HepG2 (cell line): ENCODE measurements around the gene TSPAN15. TPM values are rescaled to one million over a fixed set of nuclear protein-coding genes. Genes with fewer than 3 reads are reported as not detected.
A peak's percentile ranks its signal among the peaks of the same experiment; 100 is the strongest.

Source experiments
- ATAC-seq: fragments of 200-7000 bp; cut with Tn5 transposase; 3 replicates; pipeline ENCODE4 v1.9.1; 2020; ENCODE audit warnings: mild to moderate bottlenecking, moderate library complexity
- BruUV-seq: library from RNA; stranded (reverse); fragments of 400-500 nt; replicated peaks from 2 replicates; lab custom pipeline; 2021; lab: Mats Ljungman, UMichigan
- CTCF ChIA-PET: fragments of 300-600 bp; formaldehyde crosslinking; extraction: SDS; loops from one replicate; lab custom pipeline; 2021; ENCODE audit warnings: low total read pairs, inconsistent platforms, low intra/inter-chr PET ratio; lab: Yijun Ruan, JAX
- POLR2A ChIA-PET: fragments of 350-600 bp; sonication (Branson Sonifier 250); formaldehyde crosslinking; loops from one replicate; lab custom pipeline; 2020; ENCODE audit warnings: antibody characterized with exemption, inconsistent platforms; lab: Yijun Ruan, JAX
- DNase-seq: peaks from one replicate; pipeline ENCODE4 v3.0.0-alpha.2; 2015; ENCODE audit warnings: low spot score
- FAIRE-seq: peaks from 3 replicates; lab custom pipeline; 2011; peaks lifted over from hg19 to GRCh38; lab: Jason Lieb, UNC
- H2AFZ ChIP-seq: one replicate; pipeline ENCODE4 v1.6.1; 2011; ENCODE audit warnings: low read length, inconsistent platforms
- H3K27ac ChIP-seq: fragments of 300-600 bp; 3 replicates; pipeline ENCODE4 v1.8.0; 2011; ENCODE audit warnings: mixed run types, mild to moderate bottlenecking, mixed read lengths, low read length, inconsistent platforms; ENCODE audit not compliant: insufficient read depth; ENCODE audit errors: extremely low read length
- H3K27me3 ChIP-seq, 2 experiments: fragments of 200-600 bp in 1 of 2; 2 replicates in 1 of 2; 3 replicates in 1 of 2; pipeline versions ENCODE4 v1.6.0 to v1.8.0; 2011; ENCODE audit warnings: low read length in 2 of 2, mild to moderate bottlenecking in 2 of 2, moderate library complexity in 2 of 2, inconsistent platforms in 1 of 2; ENCODE audit not compliant: insufficient read depth in 2 of 2, control insufficient read depth in 1 of 2
- H3K36me3 ChIP-seq, 2 experiments: fragments of 200-600 bp in 1 of 2; replicated peaks in 1 of 2; 2 replicates in 1 of 2; 3 replicates in 1 of 2; pipeline versions ENCODE4 v1.5.1 to v1.8.0; 2011; ENCODE audit warnings: low read length in 2 of 2, inconsistent platforms in 1 of 2; ENCODE audit not compliant: insufficient read depth in 2 of 2, control insufficient read depth in 1 of 2
- H3K4me1 ChIP-seq: 2 replicates; pipeline ENCODE4 v1.5.1; 2012; ENCODE audit warnings: low read length, inconsistent platforms; ENCODE audit not compliant: insufficient read depth
- H3K4me2 ChIP-seq: 2 replicates; pipeline ENCODE4 v1.6.0; 2011; ENCODE audit warnings: low read depth, low read length, inconsistent platforms
- H3K4me3 ChIP-seq, 3 experiments: fragments of 200-600 bp in 1 of 3; sonication (generic), shearing (Covaris generic) in 1 of 3; replicated peaks in 1 of 3; 2 replicates each; pipeline ENCODE4 v1.5.1; 2011 to 2016; ENCODE audit warnings: low read length in 3 of 3, inconsistent platforms in 2 of 3, low read depth in 2 of 3, mild to moderate bottlenecking in 2 of 3, control low read depth in 1 of 3, mixed read lengths in 1 of 3; ENCODE audit not compliant: insufficient read depth in 1 of 3
- H3K79me2 ChIP-seq: one replicate; pipeline ENCODE4 v1.6.1; 2011; ENCODE audit warnings: low read length, inconsistent platforms; ENCODE audit not compliant: insufficient read depth
- H3K9ac ChIP-seq: 2 replicates; pipeline ENCODE4 v1.6.0; 2011; ENCODE audit warnings: mild to moderate bottlenecking, low read depth, low read length, inconsistent platforms; ENCODE audit not compliant: insufficient read depth
- H3K9me3 ChIP-seq: 2 replicates; pipeline ENCODE4 v1.5.1; 2012; ENCODE audit warnings: mild to moderate bottlenecking, low read length
- H4K20me1 ChIP-seq: 2 replicates; pipeline ENCODE4 v1.6.0; 2011; ENCODE audit warnings: inconsistent platforms, mild to moderate bottlenecking, low read length, moderate library complexity; ENCODE audit not compliant: insufficient read depth
- BORCS8-MEF2B ChIP-seq: sonication (generic); formaldehyde crosslinking; IDR thresholded peaks from 2 replicates; pipeline ENCODE4 v1.8.0; 2022; ENCODE audit warnings: mild to moderate bottlenecking, missing genetic modification reagents
- EED ChIP-seq: sonication (generic); formaldehyde crosslinking; IDR thresholded peaks from 2 replicates; pipeline ENCODE4 v1.5.0; 2020; ENCODE audit warnings: mild to moderate bottlenecking, missing genetic modification reagents
- EHMT2 ChIP-seq: fragments of 200-600 bp; sonication (generic); IDR thresholded peaks from 2 replicates; pipeline ENCODE4 v1.7.0; 2017; ENCODE audit warnings: antibody characterized with exemption, low read depth, low read length, borderline replicate concordance
- FOSL2 ChIP-seq: sonication (generic); formaldehyde crosslinking; IDR thresholded peaks from 2 replicates; pipeline ENCODE4 v1.4.0; 2020; ENCODE audit warnings: missing genetic modification reagents
- FOXP1 ChIP-seq, 2 experiments: fragments of 450-650 bp in 1 of 2; IDR thresholded peaks; 2 replicates each; pipeline ENCODE4 v1.6.1; 2017 to 2018; ENCODE audit warnings: antibody characterized with exemption in 1 of 2
- IRX3 ChIP-seq: sonication (generic); formaldehyde crosslinking; IDR thresholded peaks from 2 replicates; pipeline ENCODE4 v1.8.1; 2023; ENCODE audit warnings: mild to moderate bottlenecking, low read depth, missing genetic modification reagents, borderline replicate concordance
- MAFK ChIP-seq, 2 experiments: IDR thresholded peaks in 1 of 2; conservative IDR thresholded peaks in 1 of 2; 2 replicates each; pipeline ENCODE4 v1.6.1; 2011; ENCODE audit warnings: improper control_type of control experiment in 2 of 2, low read length in 2 of 2
- MBD4 ChIP-seq: IDR thresholded peaks from 2 replicates; pipeline ENCODE4 v1.6.1; 2012; ENCODE audit warnings: low read length, inconsistent platforms, borderline replicate concordance
- MEF2D ChIP-seq: sonication (generic); formaldehyde crosslinking; IDR thresholded peaks from 2 replicates; pipeline ENCODE4 v1.5.1; 2020; ENCODE audit warnings: mild to moderate bottlenecking, missing genetic modification reagents
- NBN ChIP-seq: fragments of 450-650 bp; conservative IDR thresholded peaks from 2 replicates; pipeline ENCODE4 v1.6.1; 2017
- NR2F2 ChIP-seq: IDR thresholded peaks from 2 replicates; pipeline ENCODE4 v1.6.1; 2012; ENCODE audit warnings: low read depth, inconsistent platforms, borderline replicate concordance
- TEAD3 ChIP-seq: optimal IDR thresholded peaks from 2 replicates; pipeline ENCODE3; 2016; ENCODE audit warnings: borderline replicate concordance
- ZFYVE20 ChIP-seq: sonication (generic); formaldehyde crosslinking; IDR thresholded peaks from 2 replicates; pipeline ENCODE4 v1.8.0; 2023; ENCODE audit warnings: low read depth, mild to moderate bottlenecking, moderate library complexity, missing genetic modification reagents, borderline replicate concordance
- ZNF713 ChIP-seq: sonication (generic); formaldehyde crosslinking; IDR thresholded peaks from 2 replicates; pipeline ENCODE4 v1.4.0; 2020; ENCODE audit warnings: mild to moderate bottlenecking, missing genetic modification reagents
- WGBS: methylation state at CpG from one replicate; pipeline ENCODE4 v1.1.6; 2017; ENCODE audit warnings: low lambda C conversion rate; 5-methylcytosine and 5-hydroxymethylcytosine counted together
- in situ Hi-C: cut with HindIII; loops from 2 replicates; pipeline ENCODE4 v1.10.0; 2017; ENCODE audit warnings: low pct_unique_long_range_greater_than_20kb; ENCODE audit not compliant: extremely low pct_ligation_motif_present
- intact Hi-C: fragments of 100-400 bp; cut with micrococcal nuclease; formaldehyde crosslinking; loops from one replicate; pipeline ENCODE4 v1.10.0; 2022; ENCODE audit not compliant: unreplicated experiment
- polyA plus RNA-seq, 8 experiments: library from polyadenylated mRNA; depleted of rRNA in 3 of 8; stranded (reverse) in 7 of 8; unstranded in 1 of 8; fragments of >200 nt; fragmentation: Illumina TruSeq in 4 of 8; extraction: Trizol in 4 of 8; gene quantifications; 2 replicates each; pipeline versions ENCODE4 v1.2.1 to v1.2.3, GENCODE V29; 2011 to 2016; ENCODE audit warnings: low read depth in 4 of 8, missing spikeins in 1 of 8, mixed read lengths in 1 of 8; ENCODE audit not compliant: insufficient read depth in 1 of 8
- total RNA-seq, 5 experiments: library from RNA; depleted of rRNA; stranded (reverse); fragments of >200 nt; fragmentation: Illumina TruSeq; extraction: Trizol; gene quantifications; 2 replicates each; pipeline ENCODE4 v1.2.3, GENCODE V29; 2016; ENCODE audit warnings: low read depth in 1 of 5
- TF ChIP-seq, protein P1 (sequence below): sonication (generic); formaldehyde crosslinking; IDR thresholded peaks from 2 replicates; pipeline ENCODE4 v1.5.0; 2020; ENCODE audit warnings: missing genetic modification reagents
- TF ChIP-seq, protein P2 (sequence below): sonication (generic); formaldehyde crosslinking; IDR thresholded peaks from 2 replicates; pipeline ENCODE4 v1.4.0; 2020; ENCODE audit warnings: low read depth, mild to moderate bottlenecking, missing genetic modification reagents

The TSPAN15 gene
- total and polyA plus RNA-seq, 2 of the 13 experiments (the other 11 are each of a cell fraction or from before 2014, with no cell fraction given), result 0.27 to 3.2 TPM

DNA sequence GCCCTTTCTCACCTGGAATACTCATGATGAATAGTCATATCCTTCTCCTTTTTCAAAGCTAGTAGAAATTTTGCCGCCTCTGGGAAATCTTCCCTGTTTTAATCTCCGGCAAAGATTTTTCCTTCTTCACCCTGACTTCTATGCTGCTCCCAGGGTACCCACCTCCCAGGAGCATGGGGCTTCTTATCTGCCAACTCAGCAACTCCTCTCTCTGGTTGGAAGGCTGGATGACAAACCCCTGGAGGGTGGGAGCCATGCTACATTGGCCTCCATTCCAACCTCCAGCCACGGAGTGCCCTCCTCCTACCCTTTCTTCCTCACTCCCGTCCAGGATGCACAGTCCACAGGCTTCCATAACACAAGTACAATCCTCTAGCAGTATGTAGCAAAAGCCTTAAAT, 102.1 kb downstream of the TSPAN15 start:
- Histone ChIP-seq H3K9me3 (peaks cover 26% of the 10 kb centered on the region; the same call in 1 of the 2 replicates), H3K79me2 (no peaks in the 10 kb centered on the region), H3K9ac (no peak overlapping the region), H3K27me3 (peaks cover 0 to 4% of the 10 kb centered on the region in 2 experiments; a peak in 3 of 5 replicates), H3K27ac (no peak overlapping the region), H3K4me2 (no peak overlapping the region), H3K36me3 (no peaks in the 10 kb centered on the region), H3K4me3 (no peak overlapping the region), H3K4me1 (no peaks in the 10 kb centered on the region), H4K20me1 (no peaks in the 10 kb centered on the region), H2AFZ (no peak overlapping the region)
- in situ Hi-C loops, result no loop called here
- ATAC-seq, result no peak
- WGBS, result 45% methylated on average over 4 of the region's 4 CpGs
- no peak for DNase-seq
- CTCF ChIA-PET, result no interaction called here
- no TSS peak for BruUV-seq
- POLR2A ChIA-PET, result no interaction called here
- intact Hi-C loops, result no loop called here
- FAIRE-seq, result no peak
- TF ChIP-seq MBD4 (no peak), FOSL2 (no peak), ZFYVE20 (CRISPR knock-in tag) (no peak), EED (CRISPR knock-in tag) (no peak), MAFK (conservative IDR thresholded peaks at IDR 0.05 in 1 of 2, IDR thresholded peaks at IDR 0.05 in 1 of 2; ENCODE audit: low read length in 2 of 2) (peak; percentile 46 to 65; a peak in 2 of 4 replicates)

DNA sequence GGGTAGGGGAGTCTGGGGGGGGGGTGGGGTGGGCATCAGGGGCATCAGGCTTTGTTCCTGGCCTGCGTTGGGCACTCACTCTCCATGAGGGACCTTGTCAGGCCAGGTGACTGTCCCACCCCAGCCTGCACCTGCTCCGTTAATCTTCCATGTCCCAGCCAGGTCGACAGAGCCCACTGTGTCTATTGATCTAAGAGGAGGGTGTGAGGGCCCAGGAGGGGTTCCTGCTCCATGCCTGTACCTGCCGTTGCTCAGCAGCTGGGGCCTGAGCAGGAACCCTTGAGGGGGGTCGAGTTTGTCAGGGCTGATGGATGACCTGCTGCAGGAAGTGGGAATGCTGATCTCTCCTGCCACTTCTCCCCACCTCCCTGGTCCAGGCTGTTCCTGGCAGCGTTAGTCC, 103.3 kb downstream of the TSPAN15 start:
- Histone ChIP-seq H3K9ac (no peak overlapping the region), H3K27me3 (peaks cover 0 to 9% of the 10 kb centered on the region in 2 experiments; a peak in 3 of 5 replicates), H3K4me2 (no peak overlapping the region), H4K20me1 (no peaks in the 10 kb centered on the region), H3K27ac (no peak overlapping the region), H3K4me1 (no peaks in the 10 kb centered on the region), H3K36me3 (no peaks in the 10 kb centered on the region), H2AFZ (no peak overlapping the region), H3K4me3 (no peak overlapping the region), H3K9me3 (peaks cover 13% of the 10 kb centered on the region; the same call in 1 of the 2 replicates), H3K79me2 (no peaks in the 10 kb centered on the region)
- FAIRE-seq (no peak), DNase-seq (no peak), ATAC-seq (no peak)
- BruUV-seq, result no TSS peak
- ChIA-PET CTCF (no interaction called here), POLR2A (no interaction called here)
- in situ Hi-C loops, result no loop called here
- WGBS, result 0% methylated on average over 3 of the region's 6 CpGs
- intact Hi-C loops, result no loop called here
- TF ChIP-seq EHMT2, result no peak
- TF ChIP-seq, protein P1, sequence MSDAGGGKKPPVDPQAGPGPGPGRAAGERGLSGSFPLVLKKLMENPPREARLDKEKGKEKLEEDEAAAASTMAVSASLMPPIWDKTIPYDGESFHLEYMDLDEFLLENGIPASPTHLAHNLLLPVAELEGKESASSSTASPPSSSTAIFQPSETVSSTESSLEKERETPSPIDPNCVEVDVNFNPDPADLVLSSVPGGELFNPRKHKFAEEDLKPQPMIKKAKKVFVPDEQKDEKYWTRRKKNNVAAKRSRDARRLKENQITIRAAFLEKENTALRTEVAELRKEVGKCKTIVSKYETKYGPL, result no peak
- TF ChIP-seq, protein P2, sequence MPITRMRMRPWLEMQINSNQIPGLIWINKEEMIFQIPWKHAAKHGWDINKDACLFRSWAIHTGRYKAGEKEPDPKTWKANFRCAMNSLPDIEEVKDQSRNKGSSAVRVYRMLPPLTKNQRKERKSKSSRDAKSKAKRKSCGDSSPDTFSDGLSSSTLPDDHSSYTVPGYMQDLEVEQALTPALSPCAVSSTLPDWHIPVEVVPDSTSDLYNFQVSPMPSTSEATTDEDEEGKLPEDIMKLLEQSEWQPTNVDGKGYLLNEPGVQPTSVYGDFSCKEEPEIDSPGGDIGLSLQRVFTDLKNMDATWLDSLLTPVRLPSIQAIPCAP (CRISPR knock-in tag), result no peak
- no peak for TF ChIP-seq MEF2D (CRISPR knock-in tag)
- TF ChIP-seq NBN, result no peak
- no peak for TF ChIP-seq IRX3 (CRISPR knock-in tag)
- no peak for TF ChIP-seq ZNF713 (CRISPR knock-in tag)
- TF ChIP-seq TEAD3, result no peak
- TF ChIP-seq NR2F2, result no peak
- no peak for TF ChIP-seq BORCS8-MEF2B
- TF ChIP-seq FOXP1 (IDR thresholded peaks at IDR 0.05), result no peak
- no peak for TF ChIP-seq FOXP1 (CRISPR knock-in tag; IDR thresholded peaks at IDR 0.05)
